Nephron progenitor cell (in vitro differentiated cells): ENCODE results near the gene HSF5.
A peak's percentile ranks its signal among the peaks of the same experiment; 100 is the strongest.

Experiments
- DNase-seq: peaks from one replicate; pipeline ENCODE4 v3.0.0; 2021
- H3K27ac Mint-ChIP-seq: 2 replicates; pipeline ENCODE4 v1.8.0; 2021; ENCODE audit warnings: mild to moderate bottlenecking, moderate library complexity, mixed read lengths
- H3K27me3 Mint-ChIP-seq: 2 replicates; pipeline ENCODE4 v1.8.0; 2021; ENCODE audit warnings: mild to moderate bottlenecking, low read depth, mixed read lengths; ENCODE audit not compliant: poor library complexity
- H3K36me3 Mint-ChIP-seq: 2 replicates; pipeline ENCODE4 v1.8.0; 2021; ENCODE audit warnings: low read depth, mixed read lengths
- H3K4me1 Mint-ChIP-seq: 2 replicates; pipeline ENCODE4 v1.8.0; 2021; ENCODE audit warnings: mixed read lengths
- H3K4me3 Mint-ChIP-seq: 2 replicates; pipeline ENCODE4 v1.8.0; 2021; ENCODE audit warnings: mild to moderate bottlenecking, moderate library complexity, mixed read lengths
- H3K9me3 Mint-ChIP-seq: 2 replicates; pipeline ENCODE4 v1.8.0; 2021; ENCODE audit warnings: mild to moderate bottlenecking, moderate library complexity, mixed read lengths
- TF ChIP-seq, protein P1 (sequence below): fragments of 200-600 bp; sonication (generic); IDR thresholded peaks from 2 replicates; pipeline ENCODE4 v1.5.0; 2021; ENCODE audit warnings: antibody characterized with exemption

The HSF5 gene

GRCh38 chr17:58521680-58522079, 33.5 kb upstream of the HSF5 start:
- Mint-ChIP-seq H3K36me3 (no peaks in the 10 kb centered on the region), H3K4me1 (peaks cover 29% of the 10 kb centered on the region), H3K27me3 (peaks cover 9% of the 10 kb centered on the region), H3K9me3 (no peaks in the 10 kb centered on the region), H3K27ac (no peak overlapping the region), H3K4me3 (no peak overlapping the region)
- TF ChIP-seq, protein P1, sequence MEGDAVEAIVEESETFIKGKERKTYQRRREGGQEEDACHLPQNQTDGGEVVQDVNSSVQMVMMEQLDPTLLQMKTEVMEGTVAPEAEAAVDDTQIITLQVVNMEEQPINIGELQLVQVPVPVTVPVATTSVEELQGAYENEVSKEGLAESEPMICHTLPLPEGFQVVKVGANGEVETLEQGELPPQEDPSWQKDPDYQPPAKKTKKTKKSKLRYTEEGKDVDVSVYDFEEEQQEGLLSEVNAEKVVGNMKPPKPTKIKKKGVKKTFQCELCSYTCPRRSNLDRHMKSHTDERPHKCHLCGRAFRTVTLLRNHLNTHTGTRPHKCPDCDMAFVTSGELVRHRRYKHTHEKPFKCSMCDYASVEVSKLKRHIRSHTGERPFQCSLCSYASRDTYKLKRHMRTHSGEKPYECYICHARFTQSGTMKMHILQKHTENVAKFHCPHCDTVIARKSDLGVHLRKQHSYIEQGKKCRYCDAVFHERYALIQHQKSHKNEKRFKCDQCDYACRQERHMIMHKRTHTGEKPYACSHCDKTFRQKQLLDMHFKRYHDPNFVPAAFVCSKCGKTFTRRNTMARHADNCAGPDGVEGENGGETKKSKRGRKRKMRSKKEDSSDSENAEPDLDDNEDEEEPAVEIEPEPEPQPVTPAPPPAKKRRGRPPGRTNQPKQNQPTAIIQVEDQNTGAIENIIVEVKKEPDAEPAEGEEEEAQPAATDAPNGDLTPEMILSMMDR: no peak
- DNase-seq: no peak

- H3K27me3 Mint-ChIP-seq: peaks cover 9% of the 10 kb centered on the region
- no peak overlapping the region for H3K27ac Mint-ChIP-seq
- H3K36me3 Mint-ChIP-seq: no peaks in the 10 kb centered on the region
- DNase-seq: peak; percentile 53
- TF ChIP-seq, protein P1: peak; percentile 63
- peaks cover 31% of the 10 kb centered on the region for H3K4me1 Mint-ChIP-seq
- no peaks in the 10 kb centered on the region for H3K9me3 Mint-ChIP-seq
- H3K4me3 Mint-ChIP-seq: no peak overlapping the region
These were observed 32.7 kb upstream of the HSF5 start for GRCh38 chr17:58520843-58521430.

DNA sequence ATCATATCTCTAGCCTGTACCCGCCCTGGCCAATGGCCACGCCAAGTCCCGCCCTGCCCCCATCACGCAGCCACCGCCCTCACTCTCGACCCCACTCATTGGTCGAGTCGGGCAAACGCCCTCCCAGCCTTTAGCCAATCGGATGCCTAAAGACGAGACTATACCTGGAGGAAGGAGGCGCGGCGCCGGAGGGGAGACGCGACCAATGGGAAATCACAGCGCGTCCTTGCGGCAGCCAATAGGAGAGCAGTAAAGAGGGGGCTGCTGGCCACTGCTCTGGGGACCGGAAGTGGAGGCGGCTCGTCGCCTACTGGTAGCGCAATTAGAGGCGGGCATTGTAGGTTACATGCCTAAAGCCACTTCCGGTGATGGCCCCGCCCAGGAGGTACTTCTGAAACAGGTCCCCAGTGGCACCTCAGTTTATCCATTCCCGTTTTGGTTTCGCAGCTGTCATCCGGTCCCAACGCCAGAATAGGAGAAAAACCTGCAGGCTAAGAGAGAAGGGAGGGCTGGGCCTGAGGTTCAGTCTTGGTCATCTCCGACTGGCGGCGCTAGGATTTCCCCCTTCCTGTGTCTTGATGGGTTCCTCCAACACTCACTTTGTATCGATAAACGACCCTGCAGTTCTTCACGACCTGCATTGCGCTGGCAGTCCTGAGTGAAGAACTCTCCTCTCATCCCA, 29.9 kb upstream of the HSF5 start:
- DNase-seq: peak; percentile 98
- Mint-ChIP-seq H3K27ac (peak overlapping the region; percentile 100), H3K4me3 (peak overlapping the region; percentile 93), H3K9me3 (no peaks in the 10 kb centered on the region), H3K36me3 (no peaks in the 10 kb centered on the region), H3K4me1 (peaks cover 44% of the 10 kb centered on the region), H3K27me3 (peaks cover 12% of the 10 kb centered on the region)
- TF ChIP-seq, protein P1: no peak

GRCh38 chr17:58517378-58517927, 29.2 kb upstream of the HSF5 start:
- Mint-ChIP-seq H3K27ac (peak overlapping the region; percentile 94), H3K4me1 (peaks cover 49% of the 10 kb centered on the region), H3K36me3 (no peaks in the 10 kb centered on the region), H3K27me3 (peaks cover 14% of the 10 kb centered on the region), H3K9me3 (no peaks in the 10 kb centered on the region), H3K4me3 (peak overlapping the region; percentile 93)
- TF ChIP-seq, protein P1: no peak
- DNase-seq: no peak

DNA sequence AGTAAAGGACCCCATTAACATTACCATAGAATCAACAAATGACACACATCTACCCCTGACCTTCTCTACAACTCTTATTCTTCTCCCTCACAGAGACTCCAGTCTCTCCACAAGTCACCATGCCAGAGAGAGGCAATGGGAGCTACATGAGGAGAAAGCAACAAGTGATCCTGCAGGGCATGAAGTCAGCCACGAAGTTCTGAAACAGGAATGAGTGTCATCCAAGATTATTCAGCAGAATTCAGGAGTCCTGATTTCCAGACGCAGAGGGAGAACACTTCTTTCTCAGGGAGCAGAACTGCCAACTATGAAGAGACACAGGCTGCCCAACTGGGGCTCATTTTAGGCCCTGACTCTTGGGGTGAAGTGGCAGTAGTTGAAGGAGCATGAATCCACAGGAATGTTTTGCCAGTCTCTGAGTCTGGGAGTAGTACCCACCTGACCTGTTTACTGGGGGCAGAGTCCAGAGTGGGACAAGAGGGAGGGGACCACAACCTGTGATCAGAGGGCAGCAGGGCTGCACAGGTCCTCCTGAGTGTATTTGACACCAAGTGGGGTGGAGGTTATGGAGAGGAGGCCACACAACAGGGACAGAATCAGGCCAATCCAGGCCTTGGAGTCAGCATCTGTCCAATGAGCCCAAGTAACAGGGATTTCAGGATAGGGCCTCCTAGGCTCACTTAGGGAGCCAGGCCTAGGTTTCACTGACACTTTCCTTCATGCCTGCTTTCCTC, 28.6 kb upstream of the HSF5 start:
- no peak for DNase-seq
- Mint-ChIP-seq H3K27me3 (peaks cover 11% of the 10 kb centered on the region), H3K4me1 (peaks cover 50% of the 10 kb centered on the region), H3K27ac (peak overlapping the region; percentile 94), H3K36me3 (peaks cover 4% of the 10 kb centered on the region), H3K9me3 (no peaks in the 10 kb centered on the region), H3K4me3 (peak overlapping the region; percentile 93)
- TF ChIP-seq, protein P1: no peak
